SH-SY5Y (cell line): Measurements from ENCODE around the gene OCA2.

Experiments
- GATA2 ChIP-seq: IDR thresholded peaks from 2 replicates; pipeline ENCODE4 v1.6.1; 2011; ENCODE audit warnings: mild to moderate bottlenecking, low read depth, low read length
- GATA3 ChIP-seq: IDR thresholded peaks from 2 replicates; pipeline ENCODE4 v1.6.1; 2011; ENCODE audit warnings: low read depth, mild to moderate bottlenecking, low read length, moderate library complexity

Gene OCA2

DNA sequence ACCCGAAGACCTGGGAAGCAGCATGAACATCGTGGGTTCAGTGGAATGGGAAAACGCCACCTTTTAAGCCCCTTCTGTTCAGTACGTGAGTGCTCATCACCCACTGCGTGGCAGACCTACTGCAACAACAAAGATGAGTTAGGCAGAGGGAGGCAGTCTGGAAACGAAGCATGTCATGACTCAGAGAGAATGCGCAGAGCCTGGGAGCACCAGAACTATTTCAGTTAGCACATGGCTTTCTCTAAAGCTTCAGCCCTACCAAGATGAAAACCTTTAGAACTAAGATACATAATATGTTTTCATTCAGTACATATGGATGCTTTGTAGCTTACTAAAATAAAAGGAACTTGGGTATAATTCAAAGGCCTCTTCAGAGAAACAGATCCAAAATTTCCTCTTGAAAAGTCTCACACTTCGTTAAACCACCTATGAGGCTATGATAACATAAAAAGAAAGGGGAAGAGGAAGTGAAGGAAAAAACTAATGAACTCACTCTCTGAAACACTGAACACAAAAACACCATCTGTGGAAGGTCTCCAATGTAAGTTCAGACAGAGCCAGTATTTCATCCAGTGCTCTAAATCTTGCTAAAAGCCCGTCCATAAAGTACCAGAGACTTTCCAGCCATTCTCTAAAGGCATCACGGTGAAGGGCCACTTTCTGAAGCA, 140.1 kb downstream of the OCA2 start:
- TF ChIP-seq GATA3 (no peak), GATA2 (no peak)

DNA sequence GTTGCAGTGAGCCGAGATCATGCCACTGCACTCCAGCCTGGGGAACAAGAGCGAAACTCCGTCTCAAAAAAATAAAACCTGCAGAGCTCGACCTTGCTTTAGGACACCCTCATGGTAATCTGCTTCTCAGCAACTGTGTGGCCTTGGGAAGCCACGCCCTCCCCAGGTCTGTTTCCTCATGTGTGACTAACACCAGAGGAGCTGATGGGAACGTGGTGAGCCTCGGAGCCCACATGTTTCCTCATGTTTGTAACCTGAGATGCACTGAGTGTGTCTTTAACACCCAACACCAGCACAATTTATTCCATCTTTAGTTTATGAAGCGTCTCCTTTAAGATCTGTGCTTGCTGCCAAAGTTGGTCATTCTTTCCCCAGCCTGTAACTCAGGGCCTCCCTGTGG, 142.8 kb downstream of the OCA2 start:
- TF ChIP-seq GATA2 = no peak
- no peak for TF ChIP-seq GATA3

DNA sequence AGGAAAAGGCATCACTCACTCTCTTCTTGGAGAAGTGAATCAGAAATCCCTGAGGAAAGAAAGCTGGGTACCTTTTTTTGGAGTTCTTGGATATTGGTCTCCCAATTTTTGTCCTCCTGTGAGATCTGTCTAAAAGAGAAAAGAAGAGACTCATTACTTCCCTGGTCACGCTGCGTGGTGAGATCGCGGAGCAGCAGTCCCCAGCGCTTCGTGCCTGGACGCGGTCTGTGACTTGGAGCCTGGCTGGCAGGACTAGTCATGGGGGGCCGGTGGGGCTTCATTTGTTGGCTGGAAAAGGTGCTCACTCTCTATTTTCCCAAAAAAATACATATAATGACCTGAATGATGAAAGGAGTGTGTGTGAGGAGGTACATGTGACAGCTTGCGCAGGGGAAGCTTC, 144.0 kb downstream of the OCA2 start:
- TF ChIP-seq GATA2 = no peak
- TF ChIP-seq GATA3 = no peak

DNA sequence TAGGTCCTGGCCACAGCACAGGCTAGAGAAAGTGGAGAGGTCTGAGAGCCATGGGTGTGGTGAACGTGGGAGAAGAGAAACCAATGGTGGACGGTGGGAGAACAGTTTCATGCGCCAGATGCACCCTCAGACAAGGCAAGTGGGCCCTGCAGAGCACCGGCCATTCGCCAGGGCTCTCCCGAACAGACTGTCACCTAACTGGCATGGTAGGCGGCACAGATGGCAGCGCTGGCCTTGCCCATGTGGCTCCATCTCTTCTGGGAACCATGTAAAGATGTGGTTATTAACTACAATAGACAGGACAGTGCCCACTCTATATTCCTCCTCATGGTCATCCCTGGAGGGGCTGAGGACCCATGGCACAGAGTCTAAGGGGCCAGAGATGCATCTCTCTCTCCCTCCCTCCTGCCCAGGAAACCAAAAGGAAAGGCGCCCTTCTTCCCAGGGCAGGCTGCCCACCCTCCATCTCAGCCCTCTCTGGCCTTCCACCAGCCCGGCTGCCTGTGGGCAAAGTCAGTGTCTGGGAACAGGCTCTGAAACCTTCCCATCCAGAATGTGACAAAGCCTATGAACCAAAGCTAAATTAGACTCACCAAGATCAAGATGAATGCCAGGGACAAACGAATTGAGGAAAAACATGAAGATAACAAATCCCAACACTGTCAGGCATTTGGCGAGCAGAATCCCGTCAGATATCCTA, 147.8 kb downstream of the OCA2 start:
- TF ChIP-seq GATA3 (no peak), GATA2 (no peak)

DNA sequence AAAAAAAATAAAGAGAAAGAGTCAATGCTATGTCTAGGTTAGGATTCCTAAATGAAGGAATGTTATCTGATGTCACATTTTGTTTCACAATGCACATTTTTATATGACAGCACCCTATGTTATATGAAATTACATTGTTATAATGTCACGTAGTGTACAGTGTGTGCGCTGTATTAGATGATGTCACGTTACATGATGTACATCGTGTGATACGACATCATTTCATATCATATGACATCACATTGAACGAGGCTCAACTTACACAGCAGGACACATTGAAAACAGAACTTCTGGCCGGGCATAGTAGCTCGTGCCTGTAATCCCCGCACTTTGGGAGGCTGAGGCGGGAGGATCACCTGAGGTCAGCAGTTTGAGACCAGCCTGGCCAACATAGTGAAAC, 150.0 kb downstream of the OCA2 start:
- no peak for TF ChIP-seq GATA2
- no peak for TF ChIP-seq GATA3

DNA sequence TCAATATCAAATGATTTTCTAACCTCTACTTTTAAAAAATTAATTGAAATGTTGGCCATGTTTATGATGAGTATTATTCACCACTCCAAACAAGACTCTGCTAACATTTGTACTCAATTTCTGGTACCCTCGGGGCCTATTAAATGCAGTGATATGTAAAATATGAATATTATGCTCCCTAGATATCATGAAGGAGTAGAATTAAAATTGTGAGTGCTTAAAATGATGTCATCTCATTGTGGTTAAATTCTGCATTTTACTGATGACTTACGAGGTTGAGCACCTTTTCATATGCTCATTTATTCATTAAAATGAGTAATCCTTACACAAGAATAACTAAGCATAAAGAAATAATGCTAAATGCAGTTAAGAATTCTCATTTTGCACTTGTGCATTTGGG, 159.9 kb downstream of the OCA2 start:
- TF ChIP-seq GATA3 (no peak), GATA2 (no peak)

DNA sequence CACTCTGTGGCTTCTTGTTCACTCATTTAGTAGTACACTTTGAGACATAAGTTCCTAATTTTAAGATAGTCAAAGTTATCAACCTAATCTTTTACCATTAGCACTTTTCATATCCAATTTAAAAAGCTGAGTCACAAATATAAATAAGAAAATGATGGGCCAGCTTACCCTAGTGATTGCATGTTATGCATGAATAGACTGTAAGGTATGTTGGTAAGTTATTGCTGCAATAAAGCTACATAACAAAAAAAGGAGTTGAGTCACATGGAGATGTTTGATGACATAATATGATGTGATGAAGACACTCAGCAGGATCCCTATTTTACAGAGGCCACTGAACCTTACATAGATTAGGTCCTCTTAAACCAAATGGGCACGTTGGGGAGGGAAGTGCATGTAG, 161.3 kb downstream of the OCA2 start:
- TF ChIP-seq GATA2 = no peak
- TF ChIP-seq GATA3 = no peak

DNA sequence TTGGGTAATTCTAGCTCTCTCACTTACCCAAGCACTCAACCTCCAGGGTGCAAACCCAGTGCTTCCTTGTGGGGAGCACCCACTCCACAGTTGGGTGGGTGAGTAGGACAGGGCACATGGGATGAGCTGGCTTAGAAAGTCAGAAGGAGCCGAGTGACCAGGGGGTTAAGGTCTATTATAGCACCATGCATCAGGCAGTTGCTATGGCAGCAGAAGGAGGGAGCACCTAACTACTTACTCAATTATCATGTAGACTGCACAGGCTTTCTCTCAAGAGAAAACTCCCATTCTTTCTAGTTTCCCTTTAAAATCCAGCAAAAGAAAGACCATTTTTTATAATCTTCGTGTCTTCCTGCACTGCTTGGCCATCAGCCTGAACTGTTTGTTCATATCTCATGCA, 163.0 kb downstream of the OCA2 start:
- TF ChIP-seq GATA2 (no peak), GATA3 (no peak)

DNA sequence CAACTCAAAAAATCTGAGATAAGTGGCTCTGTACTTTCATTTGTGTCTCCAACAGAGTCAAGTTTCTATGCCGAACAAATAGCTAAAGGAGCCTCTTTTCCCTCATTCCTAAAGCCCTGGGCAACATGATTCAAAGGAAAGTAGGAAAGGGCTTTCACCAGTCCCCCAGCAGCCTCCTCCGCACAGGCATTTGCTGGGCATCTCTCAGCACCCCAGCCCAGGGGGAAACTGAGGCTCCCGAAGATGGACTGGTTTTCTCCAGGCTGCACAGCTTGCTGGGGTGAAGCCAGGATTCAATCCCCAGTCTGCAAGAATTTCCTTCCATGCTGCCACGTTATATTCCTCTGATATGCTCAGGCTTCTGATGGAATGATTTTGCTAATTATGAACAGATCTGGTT, 163.8 kb downstream of the OCA2 start:
- no peak for TF ChIP-seq GATA3
- TF ChIP-seq GATA2 = no peak

DNA sequence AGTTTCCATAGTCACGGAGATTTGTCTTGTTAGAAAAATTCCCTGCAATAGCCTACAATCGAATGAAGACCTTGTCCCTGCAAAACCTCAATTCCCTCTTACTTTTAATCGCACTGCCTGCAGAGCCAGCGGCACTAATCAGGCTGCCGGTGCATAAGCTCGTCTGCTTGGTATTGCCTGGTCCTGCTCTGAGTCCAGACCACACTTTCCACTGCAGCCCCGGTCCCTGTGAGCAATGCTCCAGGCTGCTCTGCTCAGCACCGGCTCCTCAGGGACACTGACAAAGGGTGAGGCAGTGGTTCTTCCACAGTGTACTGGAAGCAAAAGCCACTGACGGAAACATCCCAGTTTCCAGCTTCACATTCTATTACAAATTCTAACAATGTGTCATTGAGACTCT, 164.3 kb downstream of the OCA2 start:
- no peak for TF ChIP-seq GATA2
- TF ChIP-seq GATA3 = no peak

DNA sequence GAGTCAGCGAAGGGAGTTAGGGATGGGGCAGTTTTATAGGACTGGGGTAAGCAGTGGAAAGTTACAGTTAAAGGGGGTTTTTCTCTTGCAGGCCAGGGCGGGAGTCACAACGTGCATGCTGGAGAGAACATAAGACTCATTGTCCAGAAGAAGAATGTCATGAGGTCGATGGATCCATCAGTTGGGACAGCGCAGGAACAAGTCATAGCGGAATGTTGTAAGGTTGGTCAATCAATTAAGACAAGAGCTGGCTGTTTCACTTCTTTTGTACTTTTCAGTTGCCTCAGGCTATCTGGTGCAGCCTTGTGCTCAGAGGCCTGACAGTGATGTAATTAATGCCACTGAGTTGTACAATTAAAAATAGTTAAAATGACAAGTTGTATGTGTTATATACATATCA, 165.6 kb downstream of the OCA2 start:
- TF ChIP-seq GATA3 (no peak), GATA2 (no peak)

DNA sequence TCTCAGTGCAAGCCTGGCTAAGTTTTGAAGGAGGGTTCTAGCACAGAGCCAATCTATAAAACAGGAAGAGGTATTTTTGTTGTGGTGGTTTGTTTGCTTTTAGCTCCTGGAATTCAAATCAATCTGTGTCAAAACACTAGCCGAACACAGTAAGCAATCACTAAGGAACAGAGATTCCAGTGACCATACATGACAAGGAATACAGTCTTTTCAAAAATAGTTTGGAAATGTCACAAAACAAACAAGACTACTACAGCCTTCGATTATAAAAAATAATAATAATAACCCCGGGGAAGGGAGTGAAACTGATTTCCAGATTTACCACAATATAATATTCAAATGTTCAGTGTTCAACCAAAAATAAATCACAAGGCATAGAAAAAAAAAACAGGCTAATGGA, 166.5 kb downstream of the OCA2 start:
- TF ChIP-seq GATA2 = no peak
- TF ChIP-seq GATA3 = no peak

DNA sequence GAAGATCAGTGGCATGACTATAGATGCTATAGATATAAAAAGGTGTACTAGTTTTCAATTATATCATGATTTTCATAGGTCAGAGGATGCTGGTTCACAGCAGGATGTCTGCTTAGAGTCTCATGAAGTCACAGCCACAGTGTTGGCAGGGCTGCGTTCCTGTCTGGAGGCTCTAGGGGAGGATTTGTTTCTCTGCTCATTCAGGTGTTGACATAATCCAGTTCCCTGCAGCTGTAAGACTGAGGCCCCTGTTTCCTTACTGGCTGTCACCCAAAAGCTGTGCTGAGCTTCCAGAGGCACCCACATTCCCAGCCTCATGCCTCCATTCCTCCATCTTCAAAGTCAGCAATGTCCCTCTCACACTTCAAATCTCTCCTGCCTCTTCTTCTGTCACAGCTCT, 170.7 kb downstream of the OCA2 start:
- no peak for TF ChIP-seq GATA2
- no peak for TF ChIP-seq GATA3

DNA sequence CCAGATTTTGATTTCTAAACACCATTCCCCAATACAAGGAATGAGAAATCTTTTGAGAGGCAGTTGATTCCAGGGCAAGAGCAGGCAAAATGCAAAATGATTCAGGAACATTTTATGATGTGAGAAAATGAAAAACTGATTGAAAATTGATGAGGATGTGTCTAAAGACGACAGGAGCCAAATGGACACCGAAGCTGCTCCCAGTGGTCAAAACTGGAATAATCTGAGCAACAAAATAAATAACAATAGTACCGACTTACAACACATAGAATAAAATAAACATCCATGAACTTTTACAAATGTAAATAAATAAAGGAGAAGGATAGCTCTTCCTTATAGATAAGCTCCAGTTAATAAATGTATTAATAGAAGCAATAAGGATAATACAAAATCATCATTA, 186.8 kb downstream of the OCA2 start:
- TF ChIP-seq GATA3 = no peak
- TF ChIP-seq GATA2 = no peak

DNA sequence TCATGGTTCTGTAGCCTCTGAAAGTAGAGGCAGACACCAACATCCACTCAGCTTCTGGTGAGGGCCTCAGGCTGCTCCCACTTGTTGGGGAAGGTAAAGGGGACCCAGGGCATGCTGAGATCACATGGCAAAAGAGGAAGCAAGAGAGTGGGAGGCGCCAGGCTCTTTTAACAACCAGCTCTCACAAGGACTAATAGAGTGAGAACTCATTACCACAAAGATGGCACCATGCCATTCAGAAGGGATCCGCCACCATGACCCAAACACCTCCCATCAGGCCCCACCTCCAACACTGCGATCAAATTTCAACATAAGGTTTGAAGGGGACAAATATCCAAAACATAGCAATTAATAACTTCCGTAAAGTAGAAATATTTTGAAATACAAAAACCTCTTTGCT, 192.3 kb downstream of the OCA2 start:
- TF ChIP-seq GATA2 = no peak
- TF ChIP-seq GATA3 = no peak
